Activated CD8-positive, alpha-beta memory T cell treated with anti-CD3 and anti-CD28 coated beads, Interleukin-2, amount 50 U/mL, for 24 hours (primary cell): Measurements from ENCODE around the gene PEX6.
"Not testable (repeated sequence)": the region's sequence is repeated elsewhere in the genome, so short reads cannot be mapped to it uniquely, and the experiment has no call there.

Experiments
- DNase-seq: peaks from one replicate; pipeline ENCODE4 v3.0.0-alpha.2; 2020; ENCODE audit errors: extremely low read depth

PEX6 gene

DNA sequence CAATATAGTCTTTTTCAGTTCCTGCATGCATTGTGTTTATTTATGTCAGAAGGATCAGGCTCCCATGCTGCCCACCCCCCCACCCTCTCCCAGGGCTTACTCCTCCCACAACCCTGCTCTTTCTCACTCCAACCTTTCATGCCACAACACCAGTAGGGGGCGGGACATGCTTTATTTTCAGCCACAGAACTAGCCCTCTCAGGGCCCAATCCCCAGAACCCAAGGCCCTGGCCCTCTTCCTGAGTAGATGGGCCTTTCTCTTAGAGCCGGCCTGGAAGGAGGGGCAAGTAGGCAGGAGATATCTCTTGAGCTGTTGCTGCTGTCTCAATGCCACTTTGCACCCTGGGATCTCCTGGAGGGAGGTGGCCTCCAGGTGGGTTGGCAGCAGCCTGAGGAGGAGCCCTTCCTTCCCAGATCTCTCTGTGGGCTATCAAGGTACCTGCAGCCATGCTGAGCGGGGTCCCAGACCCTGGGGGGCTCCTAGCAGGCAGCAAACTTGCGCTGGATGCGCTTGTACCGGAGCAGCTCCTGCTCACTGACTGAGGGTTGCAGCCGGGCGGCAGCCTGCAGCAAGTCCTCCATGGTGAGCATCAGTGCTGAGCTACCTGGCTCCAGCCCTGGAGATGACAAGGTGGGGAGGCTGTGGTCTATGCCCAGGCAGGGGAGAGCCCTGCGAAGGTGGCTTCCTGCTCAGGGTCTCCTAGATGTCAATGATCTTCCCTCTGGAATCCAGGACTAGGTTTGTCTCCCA, 15.0 kb downstream of the PEX6 start:
- no peak for DNase-seq

DNA sequence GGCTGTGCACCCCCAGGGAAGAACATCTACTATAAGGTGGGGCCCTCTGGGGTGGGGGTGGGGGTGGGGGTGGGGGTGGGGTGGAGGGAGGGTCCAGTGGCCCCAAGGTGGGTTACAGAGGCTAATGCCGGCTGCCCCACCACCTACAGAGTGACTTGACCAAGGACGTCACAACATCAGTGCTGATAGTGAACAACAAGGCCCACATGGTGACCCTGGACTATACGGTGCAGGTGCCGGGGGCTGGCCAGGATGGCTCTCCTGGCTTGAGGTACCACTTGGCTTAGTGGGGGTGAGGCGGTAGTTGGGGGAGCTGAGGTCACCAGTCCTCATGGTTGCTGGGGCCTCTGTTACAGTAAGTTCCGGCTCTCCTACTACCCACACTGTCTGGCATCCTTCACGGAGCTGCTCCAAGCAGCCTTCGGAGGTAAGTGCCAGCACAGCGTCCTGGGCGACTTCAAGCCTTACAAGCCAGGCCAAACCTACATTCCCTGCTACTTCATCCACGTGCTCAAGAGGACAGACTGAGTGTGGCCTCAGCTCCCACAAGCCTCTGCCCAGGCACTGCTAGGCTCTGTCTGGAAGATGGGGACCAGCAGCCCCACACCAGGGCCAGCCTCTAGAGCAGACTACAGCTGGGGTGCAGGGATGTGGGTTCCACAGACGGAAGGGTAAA, 15.7 kb downstream of the PEX6 start:
- no peak for DNase-seq

DNA sequence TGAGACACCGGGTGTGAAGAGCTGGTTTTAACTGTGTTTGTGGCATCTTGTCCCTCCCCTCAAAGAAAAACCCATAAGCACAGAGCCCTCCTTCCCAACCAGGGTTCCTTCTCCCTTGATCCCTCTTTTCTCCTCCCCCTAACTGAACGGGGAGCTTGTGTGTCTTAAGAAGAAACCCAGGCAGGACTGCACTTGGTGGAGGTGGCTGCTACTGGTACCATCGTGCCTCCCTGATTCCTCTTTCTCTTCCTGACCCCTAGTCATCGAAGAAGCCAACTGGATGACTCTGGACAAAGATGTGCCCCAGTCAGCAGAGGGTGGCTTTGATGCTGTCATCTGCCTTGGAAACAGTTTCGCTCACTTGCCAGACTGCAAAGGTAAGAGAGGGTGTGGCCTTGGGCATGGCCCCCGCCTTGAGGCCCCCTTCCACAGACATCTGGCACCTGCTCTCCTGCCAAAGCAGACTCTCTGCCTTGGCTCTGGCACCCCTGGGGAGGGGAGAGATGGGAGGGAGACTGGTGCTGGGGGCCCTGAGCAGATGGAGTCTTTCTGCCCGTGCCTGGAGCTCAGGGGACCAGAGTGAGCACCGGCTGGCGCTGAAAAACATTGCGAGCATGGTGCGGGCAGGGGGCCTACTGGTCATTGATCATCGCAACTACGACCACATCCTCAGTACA, 16.3 kb downstream of the PEX6 start:
- DNase-seq: no peak

DNA sequence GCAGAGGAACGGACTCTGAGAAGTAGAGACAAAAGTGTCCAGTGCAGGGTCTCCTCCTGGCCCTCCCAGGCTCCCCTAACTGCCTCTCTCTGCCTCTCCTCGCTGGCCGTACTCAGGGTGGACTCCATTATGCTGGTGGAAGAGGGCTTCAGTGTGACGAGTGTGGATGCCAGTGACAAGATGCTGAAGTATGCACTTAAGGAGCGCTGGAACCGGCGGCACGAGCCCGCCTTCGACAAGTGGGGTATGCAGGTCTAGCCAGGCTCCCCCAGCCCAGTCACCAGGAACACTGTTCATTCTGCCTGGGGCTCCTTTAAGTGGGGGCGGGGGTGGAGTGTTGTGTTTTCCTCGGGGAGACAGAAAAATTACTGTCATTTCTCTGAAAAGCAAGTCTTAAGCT, 16.9 kb downstream of the PEX6 start:
- DNase-seq: no peak

DNA sequence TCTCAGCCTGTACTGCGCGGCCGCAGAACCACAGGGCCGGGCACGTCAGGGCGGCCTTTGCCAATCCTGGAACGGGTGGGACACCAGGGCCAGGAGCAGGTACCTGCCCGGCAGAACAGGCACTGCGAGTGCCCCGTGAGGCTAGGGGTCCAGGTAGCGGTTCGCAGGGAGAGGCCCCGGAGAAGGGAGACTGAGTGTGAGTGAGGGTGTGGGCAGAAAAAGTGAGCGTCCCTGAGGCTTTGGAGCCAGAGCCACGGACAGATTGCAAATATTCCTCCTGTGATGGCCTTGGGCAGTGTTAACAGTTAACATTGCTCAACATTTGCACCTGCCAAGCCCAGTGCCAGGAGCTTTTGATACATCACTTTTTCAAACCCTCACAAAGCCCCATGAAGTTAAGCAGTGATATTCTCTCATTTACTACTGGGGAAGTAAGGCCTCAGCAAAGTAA, 17.9 kb downstream of the PEX6 start:
- DNase-seq: no peak

DNA sequence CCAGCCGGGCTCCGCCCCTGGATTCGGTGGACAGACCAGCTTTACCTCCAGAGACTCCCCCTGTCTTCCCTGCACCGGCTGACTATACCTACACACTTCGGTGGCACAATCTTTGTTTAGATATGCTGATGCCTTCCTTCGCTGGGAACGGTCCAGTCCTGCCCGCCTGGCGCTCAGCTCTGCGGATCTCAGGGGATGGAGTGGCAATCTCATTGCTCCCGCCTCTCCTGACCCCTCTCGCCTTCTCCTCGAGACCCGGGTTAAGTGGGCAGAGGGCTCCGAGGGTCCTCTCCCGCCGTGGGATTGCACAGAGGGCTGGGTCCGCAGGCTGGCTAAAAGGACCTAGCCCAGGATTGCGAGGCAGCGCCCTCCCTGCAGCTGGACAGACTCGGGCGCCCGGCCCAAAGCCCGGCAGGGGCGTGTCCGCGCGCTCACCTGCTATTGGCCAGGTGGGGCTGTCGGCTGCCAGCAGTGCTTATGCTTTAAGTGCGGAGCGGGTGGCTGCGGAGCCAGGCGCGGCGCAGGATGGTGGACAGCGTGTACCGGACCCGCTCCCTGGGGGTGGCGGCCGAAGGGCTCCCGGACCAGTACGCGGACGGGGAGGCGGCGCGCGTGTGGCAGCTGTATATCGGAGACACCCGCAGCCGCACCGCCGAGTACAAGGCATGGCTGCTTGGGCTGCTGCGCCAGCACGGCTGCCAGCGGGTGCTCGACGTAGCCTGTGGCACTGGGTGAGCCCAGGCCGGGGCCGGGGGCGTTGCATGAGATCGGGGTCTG, 18.6 kb downstream of the PEX6 start, which contains the start of gene GNMT:
GNMT (plus strand) TSS at position 512 of the 777 bp plus-strand sequence; CDS start at position 526, 14 bp downstream.
- no peak for DNase-seq

DNA sequence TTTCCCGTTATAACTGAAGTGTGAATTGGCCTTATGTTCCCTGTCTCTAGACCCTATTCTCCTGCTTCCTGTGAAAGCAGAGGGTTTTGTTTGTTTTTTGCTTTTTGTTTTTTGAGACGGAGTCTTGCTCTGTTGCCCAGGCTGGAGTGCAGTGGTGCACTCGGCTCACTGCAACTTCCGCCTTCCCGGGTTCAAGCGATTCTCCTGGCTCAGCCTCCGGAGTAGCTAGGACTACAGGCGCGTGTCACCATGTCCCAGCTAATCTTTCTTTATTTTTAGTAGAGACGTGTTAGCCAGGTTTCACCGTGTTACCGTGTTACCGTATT, 19.1 kb downstream of the PEX6 start:
- no peak for DNase-seq

DNA sequence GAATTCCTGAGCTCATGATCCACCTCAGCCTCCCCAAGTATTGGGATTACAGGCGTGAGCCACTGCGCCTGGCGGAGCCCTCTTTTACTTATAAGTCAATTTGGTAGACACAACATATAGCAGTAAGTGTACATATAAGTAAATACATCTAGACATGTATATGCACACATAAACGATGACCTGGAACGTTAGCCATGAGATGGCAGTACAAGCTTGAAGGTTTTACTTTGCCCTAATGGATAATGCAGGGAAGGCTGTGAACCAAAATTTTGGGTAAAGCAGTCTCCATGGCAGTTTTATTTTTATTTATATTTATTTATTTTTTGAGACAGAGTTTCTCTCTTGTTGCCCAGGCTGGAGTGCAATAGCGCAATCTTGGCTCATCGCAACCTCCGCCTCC, 20.9 kb downstream of the PEX6 start:
- no peak for DNase-seq

DNA sequence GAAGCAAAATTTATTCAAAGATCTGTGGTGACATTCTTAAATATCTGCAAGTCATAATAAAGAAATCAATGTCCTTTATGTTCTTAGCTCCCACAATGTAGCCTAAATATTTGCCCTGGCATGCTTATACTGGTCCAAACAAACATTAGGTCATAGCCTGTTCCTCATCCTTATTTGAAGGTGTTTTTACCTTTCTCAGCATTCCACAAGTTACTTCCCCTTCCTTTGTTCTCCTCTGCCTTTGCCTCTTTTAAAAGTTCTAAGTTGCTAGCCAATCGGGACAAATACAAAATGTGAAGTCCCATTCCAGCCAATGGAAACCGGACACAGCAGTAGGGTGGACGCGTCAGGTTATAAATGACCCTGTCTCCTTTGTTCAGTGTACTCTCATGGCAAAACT, 24.6 kb downstream of the PEX6 start:
- DNase-seq: not testable (repeated sequence)

DNA sequence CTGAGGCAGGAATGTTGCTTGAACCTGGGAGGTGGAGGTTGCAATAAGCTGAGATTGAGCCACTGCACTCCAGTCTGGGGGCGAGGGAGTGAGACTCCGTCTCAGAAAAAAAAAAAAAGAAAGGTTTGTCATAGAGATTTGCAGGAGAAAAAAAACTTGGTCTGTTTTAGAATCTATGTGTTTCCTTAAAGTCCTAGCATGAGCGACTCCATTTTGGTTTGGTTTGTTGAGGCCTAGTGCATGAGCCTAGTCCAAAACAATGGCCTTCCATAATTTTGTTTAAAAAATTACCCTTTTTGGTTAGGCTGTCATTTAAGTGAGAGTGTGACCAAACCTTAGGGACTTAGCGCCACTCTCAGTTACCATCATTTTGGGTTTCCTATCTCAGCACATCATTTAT, 26.6 kb downstream of the PEX6 start:
- DNase-seq: no peak

DNA sequence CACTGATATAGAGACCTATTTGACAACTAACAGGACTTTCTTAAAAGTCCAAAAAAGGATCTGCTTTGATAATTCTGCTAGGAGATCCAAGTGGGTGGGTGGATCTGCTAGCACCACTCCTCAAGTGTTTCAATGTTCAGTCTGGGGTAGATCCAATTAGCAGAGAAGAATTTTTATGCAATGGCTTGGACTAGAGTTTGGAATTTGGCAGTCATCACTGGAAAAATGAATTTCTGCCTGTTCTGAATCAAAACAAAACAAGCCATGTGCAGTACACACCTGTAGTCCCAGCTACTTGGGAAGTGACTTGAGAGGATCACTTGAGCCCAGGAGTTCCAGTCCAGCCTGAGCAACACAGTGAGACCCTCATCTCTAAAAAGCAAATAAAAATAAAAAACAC, 31.0 kb downstream of the PEX6 start:
- DNase-seq: no peak

DNA sequence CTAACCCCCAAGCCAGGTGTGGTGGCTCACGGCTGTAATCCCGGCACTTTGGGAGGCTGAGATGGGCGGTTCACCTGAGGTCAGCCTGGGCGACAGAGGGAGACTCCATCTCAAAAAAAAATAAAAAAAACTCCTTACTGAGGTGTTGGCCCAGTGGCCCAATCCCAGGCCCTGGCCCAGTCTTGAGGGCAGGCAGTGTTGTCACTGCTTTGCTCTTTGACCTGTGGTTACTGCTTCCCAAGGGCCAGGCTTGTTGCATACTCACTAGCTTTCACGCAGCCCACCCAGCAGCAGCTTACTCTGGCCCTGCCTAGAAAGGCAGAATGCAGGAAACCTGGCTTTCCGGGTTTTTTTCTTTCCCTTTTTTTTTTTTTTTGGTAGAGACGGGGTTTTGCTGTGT, 36.5 kb downstream of the PEX6 start:
- DNase-seq: no peak

DNA sequence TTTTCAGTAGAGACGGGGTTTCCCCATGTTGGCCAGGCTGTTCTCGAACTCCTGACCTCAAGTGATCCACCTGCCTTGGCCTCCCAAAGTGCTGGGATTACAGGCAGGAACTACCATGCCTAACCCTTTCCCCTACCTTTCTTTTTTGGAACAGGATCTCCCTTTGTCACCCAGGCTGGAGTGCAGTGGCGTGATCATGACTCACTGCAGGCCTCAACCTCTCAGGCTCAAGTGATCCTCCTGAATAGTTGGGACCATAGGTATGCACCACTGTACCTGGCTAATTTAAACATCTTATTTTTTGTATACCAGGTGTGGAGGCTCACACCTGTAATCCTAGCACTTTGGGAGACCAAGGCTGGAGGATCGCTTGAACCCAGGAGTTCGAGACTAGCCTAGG, 37.6 kb downstream of the PEX6 start:
- DNase-seq: not testable (repeated sequence)

DNA sequence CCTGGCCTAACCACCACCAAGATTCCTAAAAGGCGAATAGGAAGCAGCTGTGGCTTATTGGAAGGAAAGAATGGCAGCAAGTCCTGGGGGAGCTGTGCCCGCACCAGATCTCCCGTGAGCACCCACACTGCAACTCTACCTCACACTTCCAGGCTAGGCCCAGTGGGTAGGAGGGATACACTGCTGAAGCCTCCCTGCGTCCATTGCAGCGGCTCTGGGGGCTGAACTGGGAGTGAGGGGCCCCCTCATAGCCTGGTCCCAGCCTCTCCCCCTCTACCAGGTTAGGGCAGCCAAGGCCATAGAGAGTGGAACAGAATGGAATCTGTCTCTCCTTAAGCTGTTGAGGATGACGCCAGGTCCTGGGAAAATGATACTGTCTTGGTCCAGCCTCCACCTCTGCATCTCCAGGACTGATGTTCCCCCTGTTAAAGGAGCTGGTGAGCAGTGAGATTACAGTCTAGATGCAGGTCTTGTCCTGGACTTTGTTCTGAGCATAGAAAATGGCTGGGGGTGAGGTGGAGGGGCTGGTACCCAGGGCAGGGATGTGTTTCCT, 38.4 kb downstream of the PEX6 start:
- DNase-seq: no peak

DNA sequence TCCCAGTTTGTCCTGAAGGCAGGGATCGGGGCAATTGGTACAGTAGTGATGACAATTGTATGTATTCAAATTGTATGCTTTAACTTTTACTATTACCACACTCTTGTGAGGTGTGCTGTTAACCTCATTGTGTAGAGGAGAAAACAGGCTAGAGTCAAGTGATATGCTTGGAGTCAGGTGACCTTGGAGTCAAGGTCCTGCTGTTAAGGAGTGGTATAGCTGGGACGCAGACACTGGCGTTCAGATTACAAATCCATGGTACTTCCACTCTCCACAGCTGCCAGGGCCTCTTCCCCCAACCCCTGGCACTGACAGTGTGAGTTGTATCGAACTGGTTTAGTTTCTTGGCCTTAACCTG, 39.2 kb downstream of the PEX6 start:
- no peak for DNase-seq

DNA sequence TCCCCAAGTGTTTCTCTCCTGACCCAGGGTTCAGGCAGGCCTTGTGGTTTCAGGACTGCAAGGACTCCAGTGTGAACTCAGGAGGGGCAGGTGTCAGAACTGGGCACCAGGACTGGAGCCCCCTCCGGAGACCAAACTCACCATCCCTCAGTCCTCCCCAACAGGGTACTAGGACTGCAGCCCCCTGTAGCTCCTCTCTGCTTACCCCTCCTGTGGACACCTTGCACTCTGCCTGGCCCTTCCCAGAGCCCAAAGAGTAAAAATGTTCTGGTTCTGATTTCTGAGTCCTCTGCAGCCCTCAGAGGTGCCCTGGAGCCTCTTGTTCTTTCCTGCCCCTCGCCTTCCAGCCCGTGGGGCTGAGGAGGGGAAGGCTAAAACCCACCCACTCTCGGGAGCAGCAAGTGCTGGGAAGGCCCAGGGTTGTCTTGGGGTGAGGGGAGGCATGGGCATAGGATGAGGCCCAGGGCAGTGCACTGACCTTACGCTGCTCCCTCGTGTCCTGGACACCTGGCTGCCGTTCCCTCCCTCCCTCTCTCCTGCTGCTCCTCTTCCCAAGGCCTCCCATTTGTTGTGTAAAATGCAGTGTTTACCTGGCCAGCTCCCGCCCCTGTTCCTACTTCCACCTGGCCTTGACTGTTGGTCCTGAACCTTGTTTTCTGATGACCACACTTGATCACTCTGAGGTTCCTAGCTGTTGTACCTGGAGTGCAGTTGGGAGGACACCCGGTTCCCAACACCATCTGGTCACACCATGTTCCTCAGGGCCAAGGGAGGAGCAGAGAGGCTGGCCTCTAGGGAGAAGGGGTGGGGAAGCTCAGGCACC, 39.8 kb downstream of the PEX6 start:
- no peak for DNase-seq

DNA sequence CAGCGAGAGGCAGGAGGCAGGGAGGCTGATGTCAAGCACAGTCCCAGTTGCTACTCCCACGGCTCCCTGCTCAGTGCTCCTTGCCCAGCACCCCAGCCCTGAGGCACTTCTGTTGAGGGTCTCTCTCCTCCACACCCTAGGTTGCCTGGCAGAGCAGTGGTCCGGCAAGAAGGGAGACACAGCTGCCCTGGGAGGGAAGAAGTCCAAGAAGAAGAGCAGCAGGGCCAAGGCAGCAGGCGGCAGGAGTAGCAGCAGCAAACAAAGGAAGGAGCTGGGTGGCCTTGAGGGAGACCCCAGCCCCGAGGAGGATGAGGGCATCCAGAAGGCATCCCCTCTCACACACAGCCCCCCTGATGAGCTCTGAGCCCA, 40.6 kb downstream of the PEX6 start:
- DNase-seq: no peak

DNA sequence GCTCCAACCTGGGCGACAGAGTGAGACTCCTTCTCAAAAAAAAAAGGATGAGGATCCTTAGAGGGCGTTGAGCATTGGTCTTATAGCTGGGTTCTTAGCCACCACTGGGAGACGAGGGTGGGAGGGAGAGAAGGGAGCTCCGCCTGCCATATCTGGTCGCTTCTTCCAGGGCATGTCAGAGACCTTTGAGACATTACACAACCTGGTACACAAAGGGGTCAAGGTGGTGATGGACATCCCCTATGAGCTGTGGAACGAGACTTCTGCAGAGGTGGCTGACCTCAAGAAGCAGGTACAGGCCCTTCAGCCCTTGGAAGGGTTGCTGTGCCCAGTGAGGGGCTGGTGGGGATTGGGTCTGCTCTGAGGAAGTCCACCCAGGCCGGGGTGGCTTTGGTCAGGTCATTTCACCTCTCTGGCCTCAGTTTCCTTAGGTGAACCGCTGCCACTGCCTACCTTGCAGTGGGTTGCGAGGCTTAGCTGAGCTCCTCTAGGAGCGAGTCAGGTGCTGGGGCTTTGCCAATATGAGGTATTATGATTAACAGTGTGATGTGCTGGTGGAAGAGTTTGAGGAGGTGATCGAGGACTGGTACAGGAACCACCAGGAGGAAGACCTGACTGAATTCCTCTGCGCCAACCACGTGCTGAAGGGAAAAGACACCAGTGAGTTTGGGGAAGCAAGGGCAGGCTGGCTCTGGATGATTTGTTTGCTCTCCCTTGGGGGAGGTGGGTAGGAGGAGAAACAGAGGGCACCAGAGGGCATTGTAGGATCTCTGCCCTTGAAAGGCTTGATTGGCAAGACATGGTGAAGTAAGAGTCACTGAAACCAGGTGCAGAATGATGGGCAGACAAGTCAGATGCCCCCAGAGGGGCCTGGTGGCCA, 41.2 kb downstream of the PEX6 start:
- no peak for DNase-seq

DNA sequence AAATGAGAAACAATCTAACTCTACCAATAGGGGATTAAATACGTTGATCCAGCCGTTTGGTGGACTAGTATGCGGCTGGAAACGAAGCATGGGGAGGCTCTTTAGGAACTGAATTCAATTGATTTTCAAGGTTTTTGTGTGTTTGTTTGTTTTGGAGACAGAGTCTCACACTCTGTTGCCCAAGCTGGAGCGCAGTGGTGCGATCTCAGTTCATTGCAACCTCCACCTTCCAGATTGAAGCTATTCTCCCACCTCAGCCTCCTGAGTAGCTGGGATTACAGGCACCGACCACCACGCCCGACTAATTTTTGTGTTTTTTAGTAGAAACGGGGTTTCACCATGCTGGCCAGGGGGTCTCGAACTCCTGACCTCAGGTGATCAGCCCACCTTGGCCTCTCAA, 42.6 kb downstream of the PEX6 start:
- DNase-seq: no peak

DNA sequence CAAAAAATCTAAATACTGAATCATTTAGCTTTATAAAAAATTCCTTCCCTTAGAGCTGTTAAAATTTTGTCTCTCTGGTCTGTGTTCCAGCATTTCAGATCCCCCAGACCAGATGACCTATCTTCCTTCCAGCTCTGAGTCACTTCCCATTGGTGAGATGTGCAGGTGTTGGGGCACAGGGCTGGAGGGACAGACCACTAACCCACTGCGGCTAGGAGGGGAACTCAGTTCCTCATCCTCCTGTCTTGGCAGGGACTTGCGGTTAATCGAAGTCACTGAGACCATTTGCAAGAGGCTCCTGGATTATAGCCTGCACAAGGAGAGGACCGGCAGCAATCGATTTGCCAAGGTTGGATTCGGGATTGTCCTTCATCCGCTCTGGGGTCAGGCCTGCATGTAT, 43.7 kb downstream of the PEX6 start:
- DNase-seq: no peak
